ENCODE results near the gene RDH12. TPM values are rescaled to one million over a fixed set of nuclear protein-coding genes. Genes with fewer than 3 reads are reported as not detected.

The RDH12 gene
- total RNA-seq, 1 experiment from 2014 or later = not detected

DNA sequence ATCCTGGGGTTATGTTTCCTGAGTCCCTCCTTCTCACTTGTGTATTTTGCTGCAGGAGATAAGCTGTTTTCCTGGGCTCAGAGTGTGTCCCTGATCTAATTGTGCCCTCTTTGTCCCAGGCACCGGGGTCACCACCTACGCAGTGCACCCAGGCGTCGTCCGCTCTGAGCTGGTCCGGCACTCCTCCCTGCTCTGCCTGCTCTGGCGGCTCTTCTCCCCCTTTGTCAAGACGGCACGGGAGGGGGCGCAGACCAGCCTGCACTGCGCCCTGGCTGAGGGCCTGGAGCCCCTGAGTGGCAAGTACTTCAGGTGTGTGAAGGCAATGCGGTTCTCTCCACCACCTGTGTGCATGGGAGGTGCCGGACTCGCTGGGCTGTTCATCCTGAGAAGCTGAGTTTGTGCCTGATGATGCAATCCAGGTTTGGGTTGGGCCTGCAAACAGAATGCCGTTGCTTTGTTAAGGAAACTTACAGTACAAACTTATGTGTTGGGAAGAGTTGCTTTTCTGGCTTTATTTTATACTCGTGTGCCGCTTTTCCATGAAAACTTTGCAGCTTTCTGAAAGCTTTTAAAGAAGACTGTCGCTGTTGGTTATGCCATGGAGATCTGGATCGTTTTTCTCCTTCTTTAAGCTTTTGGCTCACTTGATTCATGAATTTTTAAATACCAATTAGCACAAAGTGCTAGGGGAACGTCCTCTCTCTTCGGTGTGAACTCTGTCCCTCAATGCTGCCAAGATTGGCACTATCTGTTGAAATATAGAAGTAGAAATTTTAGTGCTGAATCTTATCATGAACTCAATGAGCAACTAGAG lies 27.6 kb downstream of the RDH12 start:
- TF ChIP-seq, protein P1, sequence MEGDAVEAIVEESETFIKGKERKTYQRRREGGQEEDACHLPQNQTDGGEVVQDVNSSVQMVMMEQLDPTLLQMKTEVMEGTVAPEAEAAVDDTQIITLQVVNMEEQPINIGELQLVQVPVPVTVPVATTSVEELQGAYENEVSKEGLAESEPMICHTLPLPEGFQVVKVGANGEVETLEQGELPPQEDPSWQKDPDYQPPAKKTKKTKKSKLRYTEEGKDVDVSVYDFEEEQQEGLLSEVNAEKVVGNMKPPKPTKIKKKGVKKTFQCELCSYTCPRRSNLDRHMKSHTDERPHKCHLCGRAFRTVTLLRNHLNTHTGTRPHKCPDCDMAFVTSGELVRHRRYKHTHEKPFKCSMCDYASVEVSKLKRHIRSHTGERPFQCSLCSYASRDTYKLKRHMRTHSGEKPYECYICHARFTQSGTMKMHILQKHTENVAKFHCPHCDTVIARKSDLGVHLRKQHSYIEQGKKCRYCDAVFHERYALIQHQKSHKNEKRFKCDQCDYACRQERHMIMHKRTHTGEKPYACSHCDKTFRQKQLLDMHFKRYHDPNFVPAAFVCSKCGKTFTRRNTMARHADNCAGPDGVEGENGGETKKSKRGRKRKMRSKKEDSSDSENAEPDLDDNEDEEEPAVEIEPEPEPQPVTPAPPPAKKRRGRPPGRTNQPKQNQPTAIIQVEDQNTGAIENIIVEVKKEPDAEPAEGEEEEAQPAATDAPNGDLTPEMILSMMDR (IDR thresholded peaks at IDR 0.05; ENCODE audit: insufficient read depth in 1 of 2, low read depth in 1 of 2, low read length in 1 of 2, severe bottlenecking in 1 of 2, unreplicated experiment in 1 of 2) = no peak
- no TSS peak for BruUV-seq (replicated peaks)
- H3K4me1 Mint-ChIP-seq (ENCODE audit: low read depth, unreplicated experiment) = no peaks in the 10 kb centered on the region

DNA sequence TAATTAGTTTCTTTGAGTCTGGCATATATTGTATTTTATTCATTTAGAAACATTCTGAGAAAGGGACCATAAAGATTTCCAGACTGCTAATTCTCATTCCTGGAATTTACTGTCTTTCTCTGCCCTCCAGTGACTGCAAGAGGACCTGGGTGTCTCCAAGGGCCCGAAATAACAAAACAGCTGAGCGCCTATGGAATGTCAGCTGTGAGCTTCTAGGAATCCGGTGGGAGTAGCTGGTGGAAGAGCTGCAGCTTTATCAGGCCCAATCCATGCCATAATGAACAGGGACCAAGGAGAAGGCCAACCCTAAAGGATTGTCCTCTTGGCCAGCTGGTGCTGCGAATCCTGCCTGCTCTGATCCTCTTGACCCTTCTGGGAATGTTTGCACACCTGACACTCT lies 31.9 kb downstream of the RDH12 start:
- Histone ChIP-seq H3K9me3 (no peaks in the 10 kb centered on the region), H3K27me3 (replicated peaks; ENCODE audit: control insufficient read depth, insufficient read depth, low read length) (no peaks in the 10 kb centered on the region), H3K4me1 (peaks cover 9% of the 10 kb centered on the region), H3K36me3 (ENCODE audit: control insufficient read depth, insufficient read depth, low read length) (no peaks in the 10 kb centered on the region), H3K4me3 (ENCODE audit: low read depth, low read length) (no peak overlapping the region)
- no TSS peak for BruUV-seq (replicated peaks)
- Mint-ChIP-seq H3K9me3 (ENCODE audit: unreplicated experiment) (no peaks in the 10 kb centered on the region), H3K4me3 (ENCODE audit: unreplicated experiment) (no peak overlapping the region), H3K27me3 (ENCODE audit: insufficient read depth, unreplicated experiment) (no peaks in the 10 kb centered on the region), H3K27ac (ENCODE audit: unreplicated experiment) (no peak overlapping the region), H3K36me3 (ENCODE audit: insufficient read depth, unreplicated experiment) (no peaks in the 10 kb centered on the region), H3K4me1 (ENCODE audit: low read depth, unreplicated experiment) (peaks cover 15% of the 10 kb centered on the region)
- TF ChIP-seq, protein P1 (IDR thresholded peaks at IDR 0.05; ENCODE audit: insufficient read depth in 1 of 2, low read depth in 1 of 2, low read length in 1 of 2, severe bottlenecking in 1 of 2, unreplicated experiment in 1 of 2) = no peak
- DNase-seq = no peak
- intact Hi-C loops (cut with micrococcal nuclease; ENCODE audit: unreplicated experiment) = no loop called here
- CTCF ChIA-PET = no interaction called here
- POLR2A ChIA-PET = interaction anchor here (0.7 kb wide), 1 partner anchor 38 kb away, joined by 3 read pairs; the partner anchor contains the start of gene RDH11

More for the DNA sequence above, 27.6 kb downstream of the RDH12 start:
- no peak overlapping the region for H3K27ac Mint-ChIP-seq (ENCODE audit: unreplicated experiment)
- Histone ChIP-seq H3K36me3 (ENCODE audit: control insufficient read depth, insufficient read depth, low read length) (no peaks in the 10 kb centered on the region; the same call in 1 of the 2 replicates), H3K4me3 (ENCODE audit: low read depth, low read length) (no peak overlapping the region), H3K27me3 (replicated peaks; ENCODE audit: control insufficient read depth, insufficient read depth, low read length) (no peaks in the 10 kb centered on the region; the same call in 1 of the 2 replicates), H3K9me3 (no peaks in the 10 kb centered on the region), H3K4me1 (no peaks in the 10 kb centered on the region)
- POLR2A ChIA-PET = no interaction called here
- no peaks in the 10 kb centered on the region for H3K9me3 Mint-ChIP-seq (ENCODE audit: unreplicated experiment)
- H3K36me3 Mint-ChIP-seq (ENCODE audit: insufficient read depth, unreplicated experiment) = no peaks in the 10 kb centered on the region
- H3K27me3 Mint-ChIP-seq (ENCODE audit: insufficient read depth, unreplicated experiment) = no peaks in the 10 kb centered on the region
- DNase-seq = peak in 1 of 2 experiments; percentile 21
- intact Hi-C loops (cut with micrococcal nuclease; ENCODE audit: unreplicated experiment) = no loop called here
- CTCF ChIA-PET = no interaction called here
- no peak overlapping the region for H3K4me3 Mint-ChIP-seq (ENCODE audit: unreplicated experiment)

DNA sequence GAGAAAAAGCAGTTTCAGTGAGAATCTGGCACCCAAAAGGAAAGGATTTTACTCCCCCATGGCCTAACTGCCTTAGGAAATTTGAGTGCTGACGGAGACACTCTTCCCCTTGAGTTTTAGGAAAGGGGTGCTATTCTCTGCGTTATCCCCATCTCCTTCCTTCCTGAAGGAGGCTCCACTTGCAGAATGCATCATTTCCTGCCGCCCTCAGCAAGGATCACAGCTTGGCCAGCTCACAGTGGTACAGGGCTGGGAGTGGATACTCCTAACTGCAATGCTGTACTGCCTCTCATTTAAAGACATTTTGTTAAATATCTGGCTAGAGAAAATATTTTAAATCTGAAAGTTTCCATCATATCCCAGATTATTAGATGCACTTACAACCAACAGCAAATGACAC lies 33.0 kb downstream of the RDH12 start:
- CTCF ChIA-PET = no interaction called here
- TF ChIP-seq, protein P1 (IDR thresholded peaks at IDR 0.05; ENCODE audit: insufficient read depth in 1 of 2, low read depth in 1 of 2, low read length in 1 of 2, severe bottlenecking in 1 of 2, unreplicated experiment in 1 of 2) = no peak
- no peaks in the 10 kb centered on the region for H3K36me3 ChIP-seq (ENCODE audit: control insufficient read depth, insufficient read depth, low read length)
- Mint-ChIP-seq H3K4me1 (ENCODE audit: low read depth, unreplicated experiment) (peaks cover 25% of the 10 kb centered on the region), H3K27me3 (ENCODE audit: insufficient read depth, unreplicated experiment) (no peaks in the 10 kb centered on the region), H3K4me3 (ENCODE audit: unreplicated experiment) (no peak overlapping the region), H3K36me3 (ENCODE audit: insufficient read depth, unreplicated experiment) (no peaks in the 10 kb centered on the region), H3K27ac (ENCODE audit: unreplicated experiment) (no peak overlapping the region), H3K9me3 (ENCODE audit: unreplicated experiment) (no peaks in the 10 kb centered on the region)
- intact Hi-C loops (cut with micrococcal nuclease; ENCODE audit: unreplicated experiment) = no loop called here
- H3K4me3 ChIP-seq (ENCODE audit: low read depth, low read length) = no peak overlapping the region
- H3K27me3 ChIP-seq (replicated peaks; ENCODE audit: control insufficient read depth, insufficient read depth, low read length) = no peaks in the 10 kb centered on the region
- POLR2A ChIA-PET = no interaction called here
- no peak for DNase-seq
- no TSS peak for BruUV-seq (replicated peaks)
- H3K9me3 ChIP-seq = no peaks in the 10 kb centered on the region
- peaks cover 19% of the 10 kb centered on the region for H3K4me1 ChIP-seq
